Muscle layer of colon (tissue), 2 donors: ENCODE results near the gene CEP85L.

Experiments used
- H3K27ac ChIP-seq: one replicate; pipeline ENCODE4 v1.7.0; 2013; ENCODE audit warnings: low read depth, mild to moderate bottlenecking, low read length, moderate library complexity
- H3K27me3 ChIP-seq, 2 donors: one replicate each; pipeline ENCODE4 v1.7.0; 2013; ENCODE audit warnings: low read length in 2 of 2, mild to moderate bottlenecking in 2 of 2; ENCODE audit not compliant: insufficient read depth in 2 of 2, control insufficient read depth in 1 of 2
- H3K36me3 ChIP-seq: one replicate; pipeline ENCODE4 v1.7.0; 2013; ENCODE audit warnings: mild to moderate bottlenecking, low read length; ENCODE audit not compliant: insufficient read depth
- H3K4me1 ChIP-seq: one replicate; pipeline ENCODE4 v1.7.0; 2013; ENCODE audit warnings: mild to moderate bottlenecking, low read length; ENCODE audit not compliant: insufficient read depth
- H3K4me3 ChIP-seq, 2 donors: one replicate each; pipeline ENCODE4 v1.7.0; 2013; ENCODE audit warnings: low read length in 2 of 2, low read depth in 1 of 2, mild to moderate bottlenecking in 1 of 2, moderate library complexity in 1 of 2
- H3K9ac ChIP-seq: one replicate; pipeline ENCODE4 v1.7.0; 2013; ENCODE audit warnings: low read length
- H3K9me3 ChIP-seq: one replicate; pipeline ENCODE4 v1.7.0; 2013; ENCODE audit warnings: mild to moderate bottlenecking, low read length
- donor health status: abdominal sarcoma.
- donor health status: Adenocarcinoma of cecum.

CEP85L gene

GRCh38 chr6:118639054-118639964, 12.1 kb downstream of the CEP85L start:
- Histone ChIP-seq H3K27me3 (no peaks in the 10 kb centered on the region), H3K36me3 (no peaks in the 10 kb centered on the region), H3K4me1 (peaks cover 8% of the 10 kb centered on the region), H3K9me3 (no peaks in the 10 kb centered on the region), H3K9ac (no peak overlapping the region), H3K4me3 (no peak overlapping the region), H3K27ac (no peak overlapping the region)

GRCh38 chr6:118638288-118638687, 13.1 kb downstream of the CEP85L start:
- H3K4me1 ChIP-seq: peaks cover 8% of the 10 kb centered on the region
- H3K9ac ChIP-seq: no peak overlapping the region
- no peaks in the 10 kb centered on the region for H3K9me3 ChIP-seq
- H3K27ac ChIP-seq: no peak overlapping the region
- H3K36me3 ChIP-seq: no peaks in the 10 kb centered on the region
- H3K27me3 ChIP-seq: no peaks in the 10 kb centered on the region
- H3K4me3 ChIP-seq: no peak overlapping the region

- no peaks in the 10 kb centered on the region for H3K9me3 ChIP-seq
- no peaks in the 10 kb centered on the region for H3K36me3 ChIP-seq
- no peak overlapping the region for H3K27ac ChIP-seq
- no peak overlapping the region for H3K4me3 ChIP-seq
- H3K27me3 ChIP-seq: no peaks in the 10 kb centered on the region
- H3K4me1 ChIP-seq: peaks cover 8% of the 10 kb centered on the region
- H3K9ac ChIP-seq: no peak overlapping the region
Measured at GRCh38 chr6:118635909-118636735, 15.3 kb downstream of the CEP85L start.

GRCh38 chr6:118632359-118632758, 19.0 kb downstream of the CEP85L start:
- H3K27me3 ChIP-seq: no peaks in the 10 kb centered on the region
- H3K4me3 ChIP-seq: no peak overlapping the region
- H3K9me3 ChIP-seq: no peaks in the 10 kb centered on the region
- H3K9ac ChIP-seq: no peak overlapping the region
- H3K4me1 ChIP-seq: no peaks in the 10 kb centered on the region
- H3K36me3 ChIP-seq: no peaks in the 10 kb centered on the region
- H3K27ac ChIP-seq: no peak overlapping the region

GRCh38 chr6:118630923-118631322, 20.5 kb downstream of the CEP85L start:
- Histone ChIP-seq H3K27me3 (no peaks in the 10 kb centered on the region), H3K9ac (no peak overlapping the region), H3K36me3 (no peaks in the 10 kb centered on the region), H3K27ac (no peak overlapping the region), H3K9me3 (no peaks in the 10 kb centered on the region), H3K4me1 (no peaks in the 10 kb centered on the region), H3K4me3 (no peak overlapping the region)

- no peaks in the 10 kb centered on the region for H3K27me3 ChIP-seq
- H3K9me3 ChIP-seq: no peaks in the 10 kb centered on the region
- no peaks in the 10 kb centered on the region for H3K4me1 ChIP-seq
- no peak overlapping the region for H3K4me3 ChIP-seq
- H3K27ac ChIP-seq: no peak overlapping the region
- H3K36me3 ChIP-seq: no peaks in the 10 kb centered on the region
- no peak overlapping the region for H3K9ac ChIP-seq
Measured at GRCh38 chr6:118630067-118630466, 21.3 kb downstream of the CEP85L start.

- no peaks in the 10 kb centered on the region for H3K27me3 ChIP-seq
- no peaks in the 10 kb centered on the region for H3K4me1 ChIP-seq
- H3K4me3 ChIP-seq: no peak overlapping the region
- no peak overlapping the region for H3K27ac ChIP-seq
- H3K9ac ChIP-seq: no peak overlapping the region
- H3K9me3 ChIP-seq: no peaks in the 10 kb centered on the region
- no peaks in the 10 kb centered on the region for H3K36me3 ChIP-seq
Measured at GRCh38 chr6:118627724-118628123, 23.7 kb downstream of the CEP85L start.

- Histone ChIP-seq H3K4me3 (no peak overlapping the region), H3K27me3 (no peaks in the 10 kb centered on the region), H3K9ac (no peak overlapping the region), H3K36me3 (no peaks in the 10 kb centered on the region), H3K4me1 (no peaks in the 10 kb centered on the region), H3K27ac (no peak overlapping the region), H3K9me3 (no peaks in the 10 kb centered on the region)
Measured at GRCh38 chr6:118625833-118626232, 25.6 kb downstream of the CEP85L start.

- Histone ChIP-seq H3K9me3 (no peaks in the 10 kb centered on the region), H3K27ac (no peak overlapping the region), H3K4me1 (peaks cover 6% of the 10 kb centered on the region), H3K9ac (no peak overlapping the region), H3K4me3 (no peak overlapping the region), H3K36me3 (no peaks in the 10 kb centered on the region), H3K27me3 (no peaks in the 10 kb centered on the region)
Measured at GRCh38 chr6:118621799-118622470, 29.5 kb downstream of the CEP85L start.

GRCh38 chr6:118620202-118620601, 31.2 kb downstream of the CEP85L start:
- Histone ChIP-seq H3K9me3 (no peaks in the 10 kb centered on the region), H3K4me1 (peaks cover 6% of the 10 kb centered on the region), H3K4me3 (no peak overlapping the region), H3K27me3 (no peaks in the 10 kb centered on the region), H3K27ac (no peak overlapping the region), H3K36me3 (no peaks in the 10 kb centered on the region), H3K9ac (no peak overlapping the region)

GRCh38 chr6:118618676-118619377, 32.6 kb downstream of the CEP85L start:
- Histone ChIP-seq H3K9ac (no peak overlapping the region), H3K4me1 (peaks cover 6% of the 10 kb centered on the region), H3K27ac (no peak overlapping the region), H3K36me3 (no peaks in the 10 kb centered on the region), H3K27me3 (no peaks in the 10 kb centered on the region), H3K4me3 (no peak overlapping the region), H3K9me3 (no peaks in the 10 kb centered on the region)
